Measurements from ENCODE around the gene TMEM14A. TPM values are rescaled to one million over a fixed set of nuclear protein-coding genes. Genes with fewer than 3 reads are reported as not detected.

Gene TMEM14A
- polyA plus RNA-seq, 1 donor (not counting 4 experiments of a cell fraction or from before 2014, with no cell fraction given): 44.2 TPM

DNA sequence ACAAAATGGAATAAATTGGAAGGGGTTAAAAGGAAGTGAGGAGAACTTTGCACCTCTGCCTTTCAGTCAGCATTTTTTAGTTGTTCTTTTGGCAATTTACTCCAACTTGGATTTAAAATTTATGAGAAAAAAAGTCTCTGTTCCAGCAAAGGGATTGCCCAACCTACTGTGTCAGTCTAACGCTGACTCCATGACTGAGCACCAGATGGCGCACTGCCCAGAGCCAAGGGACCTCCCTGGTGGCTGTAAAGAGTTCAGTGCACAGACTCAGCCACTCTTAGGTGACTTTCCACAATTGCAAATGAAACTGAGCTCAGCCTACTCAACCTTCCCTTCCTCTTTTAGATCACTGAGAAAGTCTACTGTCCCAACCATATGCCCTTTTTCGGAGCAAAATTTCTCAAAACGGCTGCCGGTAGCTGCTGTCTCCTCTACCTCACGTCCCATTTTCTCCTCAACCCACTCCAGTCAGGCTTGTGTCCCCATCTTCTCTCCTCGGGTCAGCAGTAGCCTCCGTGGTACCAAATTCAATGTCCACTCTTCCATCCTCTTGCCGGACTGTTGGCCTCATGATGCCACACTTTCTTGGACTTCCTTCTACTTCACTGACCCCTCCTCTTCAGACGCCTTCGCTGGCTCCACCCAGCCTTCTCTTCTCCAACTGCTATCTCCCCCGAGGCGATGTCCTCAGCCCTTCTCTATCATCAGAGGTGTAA is 53.7 kb downstream of the TMEM14A start:
- H3K9ac ChIP-seq (ENCODE audit: control insufficient read depth, extremely low read depth, insufficient read depth, low read length): no peak overlapping the region
- no peak overlapping the region for H3K4me3 ChIP-seq (ENCODE audit: control insufficient read depth in 2 of 3, extremely low read depth in 1 of 3, insufficient read depth in 2 of 3, low read depth in 1 of 3, low read length in 3 of 3)
- H3K4me1 ChIP-seq (ENCODE audit: control insufficient read depth, extremely low read depth, insufficient read depth, low read length): peaks cover 11% of the 10 kb centered on the region
- H3K4me2 ChIP-seq (ENCODE audit: control insufficient read depth, extremely low read depth, insufficient read depth, low read depth, low read length): no peak overlapping the region
- H3K9me1 ChIP-seq (ENCODE audit: control insufficient read depth, extremely low read depth, insufficient read depth, low read length): no peaks in the 10 kb centered on the region
- H2AFZ ChIP-seq (ENCODE audit: control insufficient read depth, low read length): no peak overlapping the region
- no peaks in the 10 kb centered on the region for H3K9me3 ChIP-seq (ENCODE audit: control insufficient read depth, low read depth, low read length)
- H3K27ac ChIP-seq (ENCODE audit: control insufficient read depth, insufficient read depth, low read length): no peak overlapping the region
- no peaks in the 10 kb centered on the region for H3K79me2 ChIP-seq (ENCODE audit: control insufficient read depth, insufficient read depth, low read length)
- dilution Hi-C loops (cut with MboI; ENCODE audit: extremely low pct_ligation_motif_present, low sequenced_read_pairs): no loop called here
- no peaks in the 10 kb centered on the region for H3K27me3 ChIP-seq (ENCODE audit: control insufficient read depth, extremely low read depth, insufficient read depth, low read length)
- TF ChIP-seq, protein P1, sequence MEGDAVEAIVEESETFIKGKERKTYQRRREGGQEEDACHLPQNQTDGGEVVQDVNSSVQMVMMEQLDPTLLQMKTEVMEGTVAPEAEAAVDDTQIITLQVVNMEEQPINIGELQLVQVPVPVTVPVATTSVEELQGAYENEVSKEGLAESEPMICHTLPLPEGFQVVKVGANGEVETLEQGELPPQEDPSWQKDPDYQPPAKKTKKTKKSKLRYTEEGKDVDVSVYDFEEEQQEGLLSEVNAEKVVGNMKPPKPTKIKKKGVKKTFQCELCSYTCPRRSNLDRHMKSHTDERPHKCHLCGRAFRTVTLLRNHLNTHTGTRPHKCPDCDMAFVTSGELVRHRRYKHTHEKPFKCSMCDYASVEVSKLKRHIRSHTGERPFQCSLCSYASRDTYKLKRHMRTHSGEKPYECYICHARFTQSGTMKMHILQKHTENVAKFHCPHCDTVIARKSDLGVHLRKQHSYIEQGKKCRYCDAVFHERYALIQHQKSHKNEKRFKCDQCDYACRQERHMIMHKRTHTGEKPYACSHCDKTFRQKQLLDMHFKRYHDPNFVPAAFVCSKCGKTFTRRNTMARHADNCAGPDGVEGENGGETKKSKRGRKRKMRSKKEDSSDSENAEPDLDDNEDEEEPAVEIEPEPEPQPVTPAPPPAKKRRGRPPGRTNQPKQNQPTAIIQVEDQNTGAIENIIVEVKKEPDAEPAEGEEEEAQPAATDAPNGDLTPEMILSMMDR (optimal IDR thresholded peaks at IDR 0.05 in 1 of 3, IDR thresholded peaks at IDR 0.05 in 1 of 3, conservative IDR thresholded peaks at IDR 0.05 in 1 of 3; ENCODE audit: extremely low read depth in 1 of 3, insufficient read depth in 2 of 3, low read length in 3 of 3): peak; percentile 72 to 87 (median 82)
- TF ChIP-seq EZH2 (IDR thresholded peaks at IDR 0.05; ENCODE audit: low read length): no peak
- no peak for DNase-seq (ENCODE audit: low read depth, low spot score)
- no peaks in the 10 kb centered on the region for H4K20me1 ChIP-seq (ENCODE audit: control insufficient read depth, extremely low read depth, insufficient read depth, low read length)
- H3K36me3 ChIP-seq (ENCODE audit: control insufficient read depth in 2 of 2, extremely low read depth in 1 of 2, insufficient read depth in 2 of 2, low read length in 2 of 2): no peaks in the 10 kb centered on the region
- FAIRE-seq: peak; percentile 74

DNA sequence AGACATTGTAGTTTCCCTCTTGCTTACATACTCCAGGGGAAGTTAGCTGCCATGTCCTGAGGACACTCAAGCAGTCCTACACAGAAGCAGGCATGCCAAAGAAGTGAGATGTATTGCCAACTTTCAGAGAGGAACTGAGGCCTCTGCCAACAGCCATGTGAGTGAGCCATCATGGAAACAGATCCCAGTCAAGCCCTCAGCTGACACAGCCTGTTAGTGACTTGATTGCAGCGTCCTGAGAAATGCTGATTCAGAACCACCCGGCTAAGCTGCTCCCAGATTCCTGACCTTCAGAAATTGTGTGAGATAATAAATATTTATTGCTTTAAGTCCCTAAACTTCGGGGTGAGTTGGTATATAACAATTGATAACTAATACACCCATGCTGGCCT is 54.2 kb downstream of the TMEM14A start:
- H3K79me2 ChIP-seq (ENCODE audit: control insufficient read depth, insufficient read depth, low read length): no peaks in the 10 kb centered on the region
- TF ChIP-seq, protein P1 (optimal IDR thresholded peaks at IDR 0.05 in 1 of 3, IDR thresholded peaks at IDR 0.05 in 1 of 3, conservative IDR thresholded peaks at IDR 0.05 in 1 of 3; ENCODE audit: extremely low read depth in 1 of 3, insufficient read depth in 2 of 3, low read length in 3 of 3): no peak
- TF ChIP-seq EZH2 (IDR thresholded peaks at IDR 0.05; ENCODE audit: low read length): no peak
- H2AFZ ChIP-seq (ENCODE audit: control insufficient read depth, low read length): no peak overlapping the region
- no peaks in the 10 kb centered on the region for H3K9me1 ChIP-seq (ENCODE audit: control insufficient read depth, extremely low read depth, insufficient read depth, low read length)
- H3K9ac ChIP-seq (ENCODE audit: control insufficient read depth, extremely low read depth, insufficient read depth, low read length): no peak overlapping the region
- peak overlapping the region; percentile 23 for H3K4me2 ChIP-seq (ENCODE audit: control insufficient read depth, extremely low read depth, insufficient read depth, low read depth, low read length)
- DNase-seq (ENCODE audit: low read depth, low spot score) (no peak), FAIRE-seq (no peak)
- no peaks in the 10 kb centered on the region for H3K9me3 ChIP-seq (ENCODE audit: control insufficient read depth, low read depth, low read length)
- H4K20me1 ChIP-seq (ENCODE audit: control insufficient read depth, extremely low read depth, insufficient read depth, low read length): no peaks in the 10 kb centered on the region
- no peaks in the 10 kb centered on the region for H3K27me3 ChIP-seq (ENCODE audit: control insufficient read depth, extremely low read depth, insufficient read depth, low read length)
- no peak overlapping the region for H3K27ac ChIP-seq (ENCODE audit: control insufficient read depth, insufficient read depth, low read length)
- no peak overlapping the region for H3K4me3 ChIP-seq (ENCODE audit: control insufficient read depth in 2 of 3, extremely low read depth in 1 of 3, insufficient read depth in 2 of 3, low read depth in 1 of 3, low read length in 3 of 3)
- peaks cover 11% of the 10 kb centered on the region for H3K4me1 ChIP-seq (ENCODE audit: control insufficient read depth, extremely low read depth, insufficient read depth, low read length)
- no peaks in the 10 kb centered on the region for H3K36me3 ChIP-seq (ENCODE audit: control insufficient read depth in 2 of 2, extremely low read depth in 1 of 2, insufficient read depth in 2 of 2, low read length in 2 of 2)
- dilution Hi-C loops (cut with MboI; ENCODE audit: extremely low pct_ligation_motif_present, low sequenced_read_pairs): no loop called here

Data from keratinocyte (primary cell).